K562 (cell line): ENCODE results near the gene TRAF3. TPM values are rescaled to one million over a fixed set of nuclear protein-coding genes. Genes with fewer than 3 reads are reported as not detected.

ENCODE experiments used
- ATAC-seq: fragments of 200-7000 bp; cut with Tn5 transposase; 3 replicates; pipeline ENCODE4 v1.9.1; 2020; ENCODE audit warnings: moderate library complexity
- BruUV-seq: library from RNA; stranded (reverse); fragments of 400-500 nt; replicated peaks from 2 replicates; lab custom pipeline; 2021; lab: Mats Ljungman, UMichigan
- CTCF ChIA-PET: fragments of 300-600 bp; formaldehyde crosslinking; extraction: SDS; loops from one replicate; lab custom pipeline; 2021; ENCODE audit warnings: low intra/inter-chr PET ratio; lab: Yijun Ruan, JAX
- POLR2A ChIA-PET: fragments of 300-600, 350-650 bp; sonication (Branson Sonifier 250); formaldehyde crosslinking; extraction: SDS; loops from one replicate; lab custom pipeline; 2021; ENCODE audit warnings: antibody characterized with exemption, inconsistent platforms; lab: Yijun Ruan, JAX
- DNase-seq, 4 experiments: peaks; one replicate each; pipeline versions ENCODE4 v3.0.0 to v3.0.0-alpha.2; 2011 to 2018; ENCODE audit warnings: low spot score in 3 of 4, mixed read lengths in 3 of 4; ENCODE audit errors: extremely low read depth in 1 of 4
- FAIRE-seq: peaks from 2 replicates; lab custom pipeline; 2011; peaks lifted over from hg19 to GRCh38; lab: Jason Lieb, UNC
- H2AFZ ChIP-seq: 2 replicates; pipeline ENCODE4 v1.6.0; 2011; ENCODE audit warnings: low read depth, low read length, control low read depth, inconsistent platforms
- H3K27ac ChIP-seq: fragments of 200-600 bp; 3 replicates; pipeline ENCODE4 v1.8.0; 2011; ENCODE audit warnings: low read depth, mild to moderate bottlenecking, control low read depth, inconsistent platforms, low read length, moderate library complexity, mixed read lengths; ENCODE audit errors: extremely low read depth
- H3K27me3 ChIP-seq, 2 experiments: fragments of 300-600 bp in 1 of 2; 2 replicates in 1 of 2; 3 replicates in 1 of 2; pipeline versions ENCODE4 v1.6.0 to v1.8.0; 2011; ENCODE audit warnings: inconsistent platforms in 2 of 2, low read length in 2 of 2, mild to moderate bottlenecking in 1 of 2, mixed read lengths in 1 of 2, moderate library complexity in 1 of 2; ENCODE audit not compliant: control insufficient read depth in 2 of 2, insufficient read depth in 2 of 2
- H3K36me3 ChIP-seq: fragments of 300-600 bp; 3 replicates; pipeline ENCODE4 v1.8.0; 2011; ENCODE audit warnings: mild to moderate bottlenecking, low read length, inconsistent platforms; ENCODE audit not compliant: control insufficient read depth, insufficient read depth
- H3K4me1 ChIP-seq, 2 experiments: fragments of 200-600 bp in 1 of 2; replicated peaks in 1 of 2; 2 replicates in 1 of 2; 3 replicates in 1 of 2; pipeline versions ENCODE4 v1.5.1 to v1.8.0; 2011; ENCODE audit warnings: inconsistent platforms in 2 of 2, low read length in 2 of 2, mild to moderate bottlenecking in 1 of 2, mixed read lengths in 1 of 2, moderate library complexity in 1 of 2; ENCODE audit not compliant: control insufficient read depth in 2 of 2, insufficient read depth in 2 of 2
- H3K4me2 ChIP-seq: 2 replicates; pipeline ENCODE4 v1.6.1; 2011; ENCODE audit warnings: low read length, control low read depth, inconsistent platforms, mixed read lengths; ENCODE audit not compliant: insufficient read depth
- H3K4me3 ChIP-seq: fragments of 200-600 bp; sonication (generic), shearing (Covaris generic); 2 replicates; pipeline ENCODE4 v1.5.1; 2016; ENCODE audit warnings: control low read depth, inconsistent platforms
- H3K79me2 ChIP-seq: fragments of 200-600 bp; 3 replicates; pipeline ENCODE4 v1.8.0; 2011; ENCODE audit warnings: low read length, inconsistent platforms; ENCODE audit not compliant: control insufficient read depth, insufficient read depth
- H3K9ac ChIP-seq, 2 experiments: 2 replicates each; pipeline versions ENCODE4 v1.6.0 to v1.6.1; 2011; ENCODE audit warnings: low read depth in 2 of 2, low read length in 2 of 2, control low read depth in 1 of 2, inconsistent platforms in 1 of 2, mild to moderate bottlenecking in 1 of 2, mixed read lengths in 1 of 2; ENCODE audit not compliant: insufficient read depth in 1 of 2
- H3K9me1 ChIP-seq: one replicate; pipeline ENCODE4 v1.6.0; 2011; ENCODE audit warnings: inconsistent platforms, mild to moderate bottlenecking, low read length, moderate library complexity; ENCODE audit not compliant: control insufficient read depth, insufficient read depth
- H3K9me3 ChIP-seq: replicated peaks from 2 replicates; pipeline ENCODE4 v1.5.1; 2011; ENCODE audit warnings: low read depth, low read length, inconsistent platforms; ENCODE audit not compliant: control insufficient read depth, insufficient read depth
- H4K20me1 ChIP-seq: replicated peaks from 2 replicates; pipeline ENCODE4 v1.6.1; 2011; ENCODE audit warnings: low read length, inconsistent platforms, mixed read lengths; ENCODE audit not compliant: control insufficient read depth, insufficient read depth
- EP300 ChIP-seq: IDR thresholded peaks from 2 replicates; pipeline ENCODE4 v1.6.1; 2012; ENCODE audit warnings: low read length, improper control_type of control experiment
- HLTF ChIP-seq: fragments of 450-650 bp; IDR thresholded peaks from 2 replicates; pipeline ENCODE4 v1.6.1; 2016
- MAX ChIP-seq: sonication (generic); formaldehyde crosslinking; IDR thresholded peaks from 2 replicates; pipeline ENCODE4 v1.9.0; 2022; ENCODE audit warnings: mild to moderate bottlenecking, missing genetic modification reagents
- MBD2 ChIP-seq: sonication (generic); IDR thresholded peaks from 2 replicates; pipeline ENCODE4 v1.6.1; 2016; ENCODE audit warnings: low read depth, borderline replicate concordance
- NFE2L1 ChIP-seq: fragments of 450-650 bp; IDR thresholded peaks from 2 replicates; pipeline ENCODE4 v1.6.1; 2016; ENCODE audit warnings: missing genetic modification characterization, low read depth, mild to moderate bottlenecking, missing compliant biosample characterization, moderate library complexity, borderline replicate concordance
- PRMT5 ChIP-seq: sonication (generic); formaldehyde crosslinking; IDR thresholded peaks from 2 replicates; pipeline ENCODE4 v1.5.0; 2020; ENCODE audit warnings: missing genetic modification reagents
- THRAP3 ChIP-seq: fragments of 450-650 bp; IDR thresholded peaks from 2 replicates; pipeline ENCODE4 v1.6.1; 2016; ENCODE audit warnings: mild to moderate bottlenecking, inconsistent platforms, borderline replicate concordance
- XRCC4 ChIP-seq: IDR thresholded peaks from one replicate; pipeline ENCODE4 v1.6.1; 2011; ENCODE audit not compliant: insufficient read depth, insufficient read length; ENCODE audit errors: extremely low read depth
- ZMIZ1 ChIP-seq, 2 experiments: fragments of 150-350 bp in 1 of 2; IDR thresholded peaks; 2 replicates each; pipeline ENCODE4 v1.6.1; 2012 to 2016; ENCODE audit warnings: low read depth in 2 of 2, low read length in 2 of 2, mild to moderate bottlenecking in 1 of 2, moderate library complexity in 1 of 2
- ZNF445 ChIP-seq: fragments of 250-450 bp; sonication (Bioruptor Pico); IDR thresholded peaks from 2 replicates; pipeline ENCODE4 v1.4.0; 2020; ENCODE audit warnings: low read depth, mild to moderate bottlenecking, moderate library complexity
- ZSCAN29 ChIP-seq: fragments of 450-650 bp; IDR thresholded peaks from 2 replicates; pipeline ENCODE4 v1.6.1; 2017
- WGBS: fragments of 100-300 bp; shearing (Covaris generic); methylation state at CpG from one replicate; pipeline ENCODE4 v1.1.6; 2016; ENCODE audit warnings: low coverage, mixed read lengths; ENCODE audit not compliant: insufficient coverage; ENCODE audit errors: missing lambda C conversion rate; 5-methylcytosine and 5-hydroxymethylcytosine counted together
- in situ Hi-C: fragments of 300-500 bp; cut with MboI; formaldehyde crosslinking; loops from 4 replicates; pipeline ENCODE4 v1.15.0; 2018; ENCODE audit warnings: inconsistent platforms, mixed read lengths
- intact Hi-C: fragments of 100-400 bp; cut with micrococcal nuclease; formaldehyde crosslinking; loops from 2 replicates; pipeline ENCODE4 v1.14.2; 2022
- polyA plus RNA-seq, 8 experiments: library from polyadenylated mRNA; depleted of rRNA in 4 of 8; stranded (reverse) in 5 of 8; unstranded in 3 of 8; fragments of >200 nt; fragmentation: Nextera tagmentation in 2 of 8; fragmentation: Illumina TruSeq in 1 of 8; extraction: Ambion mirVana in 2 of 8; extraction: Trizol in 1 of 8; gene quantifications; 2 replicates each; pipeline versions ENCODE4 v1.2.1 to v1.2.3, GENCODE V29; 2011 to 2014; ENCODE audit warnings: inconsistent platforms in 1 of 8, missing spikeins in 1 of 8
- total RNA-seq, 7 experiments: library from RNA; depleted of rRNA in 6 of 7; stranded (reverse); fragments of >200 nt in 6 of 7; fragmentation: Illumina TruSeq in 2 of 7; extraction: Trizol in 2 of 7; gene quantifications; 2 replicates each; pipeline versions ENCODE4 v1.2.1 to v1.2.3, GENCODE V29; 2011 to 2021; ENCODE audit warnings: low replicate concordance in 1 of 7

Gene TRAF3
- total and polyA plus RNA-seq, 9 of the 15 experiments (the other 6 are each of a cell fraction or from before 2014, with no cell fraction given): 0.52 to 21.3 (median 9.9) TPM

DNA sequence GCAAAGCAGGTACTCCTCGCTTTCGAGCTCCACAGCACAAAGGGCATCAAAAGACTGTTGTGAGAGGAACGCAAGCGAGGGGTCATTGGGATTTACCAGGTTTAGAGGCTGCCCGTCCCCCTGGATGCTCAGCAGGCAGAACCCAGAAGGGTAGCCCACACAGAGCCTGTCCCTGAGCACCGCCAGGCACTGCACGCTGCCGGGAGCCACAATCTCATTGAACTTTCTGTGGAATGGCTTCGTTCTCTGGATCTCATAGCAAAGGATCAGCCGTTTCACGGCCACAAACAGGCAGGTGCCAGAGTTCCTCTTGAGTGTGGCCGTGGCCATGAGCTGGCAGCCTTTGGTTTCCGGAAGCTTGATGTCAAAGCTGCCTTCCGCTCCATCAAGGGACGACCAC is 166.7 kb downstream of the TRAF3 start:
- no peak overlapping the region for H3K27ac ChIP-seq
- no peak overlapping the region for H2AFZ ChIP-seq
- H4K20me1 ChIP-seq: no peaks in the 10 kb centered on the region
- WGBS: 88% methylated on average over 9 of the region's 15 CpGs
- no peak overlapping the region for H3K4me2 ChIP-seq
- DNase-seq (no peak), FAIRE-seq (no peak), ATAC-seq (no peak)
- no peak for TF ChIP-seq PRMT5
- TF ChIP-seq MAX (CRISPR knock-in tag): no peak
- no peak for TF ChIP-seq ZMIZ1 (IDR thresholded peaks at IDR 0.05; ENCODE audit: low read depth in 2 of 2, low read length in 2 of 2)
- TF ChIP-seq XRCC4: no peak
- no peak for TF ChIP-seq ZNF445 (CRISPR knock-in tag)
- no peak for TF ChIP-seq THRAP3
- TF ChIP-seq NFE2L1 (tag): no peak
- no peak for TF ChIP-seq HLTF
- TF ChIP-seq EP300: no peak
- no peak for TF ChIP-seq MBD2
- no peak for TF ChIP-seq ZSCAN29
- POLR2A ChIA-PET: no interaction called here
- no TSS peak for BruUV-seq
- no peak overlapping the region for H3K4me3 ChIP-seq
- no peaks in the 10 kb centered on the region for H3K9me1 ChIP-seq
- no peaks in the 10 kb centered on the region for H3K9me3 ChIP-seq
- CTCF ChIA-PET: no interaction called here
- intact Hi-C loops: no loop called here
- no peak overlapping the region for H3K9ac ChIP-seq
- H3K4me1 ChIP-seq: peaks cover 4 to 23% of the 10 kb centered on the region in 2 experiments; a peak in 3 of 5 replicates
- H3K79me2 ChIP-seq: no peaks in the 10 kb centered on the region
- in situ Hi-C loops: no loop called here
- H3K36me3 ChIP-seq: peaks cover 19% of the 10 kb centered on the region; the same call in 1 of the 3 replicates
- no peaks in the 10 kb centered on the region for H3K27me3 ChIP-seq
